Spleen (tissue), 7 donors: ENCODE results near the gene CTSZ.

Source experiments
- CTCF ChIP-seq, 11 experiments: fragments of 200-600 bp in 7 of 11; fragments of 450-650 bp in 4 of 11; sonication (generic) in 4 of 11; IDR thresholded peaks in 8 of 11; conservative IDR thresholded peaks in 3 of 11; 1 replicate in 7 of 11; 2 replicates in 4 of 11; pipeline versions ENCODE4 v1.4.0 to v1.8.0; 2016 to 2021; ENCODE audit warnings: antibody characterized with exemption in 11 of 11, inconsistent platforms in 4 of 11, mild to moderate bottlenecking in 1 of 11
- POLR2A ChIP-seq, 3 donors: fragments of 450-650 bp; IDR thresholded peaks; one replicate each; pipeline ENCODE4 v1.5.1; 2017; ENCODE audit warnings: antibody characterized with exemption in 3 of 3, mild to moderate bottlenecking in 1 of 3
- donor health status: DM: no; HTN: no; CAD: no; lungs with moderate emphysema.
- donor health status: DM: no; HTN: no; CAD: no.
- donor health status: DM: no; HTN: no; CAD: no.

DNA sequence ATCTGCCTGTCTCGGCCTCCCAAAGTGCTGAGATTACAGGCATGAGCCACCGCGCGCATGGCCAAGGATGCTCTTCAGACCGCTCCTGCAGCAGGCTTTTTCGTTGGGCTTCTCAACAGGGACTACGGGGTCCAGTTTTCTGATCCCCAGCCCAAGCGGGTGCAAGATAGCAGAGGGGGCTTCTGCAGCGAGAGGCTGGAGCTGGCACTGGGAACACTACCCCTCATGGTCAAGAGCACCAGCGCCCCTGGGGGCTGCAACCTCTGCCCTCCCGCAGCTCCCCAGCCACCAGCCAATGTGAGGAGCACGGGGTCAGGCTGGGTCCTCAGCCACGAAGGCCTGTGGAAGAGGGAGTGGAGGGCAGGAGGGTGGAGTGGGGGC is 6.0 kb downstream of the CTSZ start:
- TF ChIP-seq CTCF (IDR thresholded peaks at IDR 0.05 in 8 of 11, conservative IDR thresholded peaks at IDR 0.05 in 3 of 11) (no peak), POLR2A (IDR thresholded peaks at IDR 0.05) (no peak)
